HG03520 (cell line): Measurements from ENCODE around the gene SH2D1B.

Source experiments
- ATAC-seq: cut with Tn5 transposase; IDR thresholded peaks from one replicate; pipeline ENCODE4 v1.9.1; 2021; ENCODE audit warnings: mild to moderate bottlenecking, moderate library complexity; ENCODE audit not compliant: unreplicated experiment

The SH2D1B gene

GRCh38 chr1:162383516-162383915 is 28.4 kb downstream of the SH2D1B start:
- ATAC-seq, result no peak

DNA sequence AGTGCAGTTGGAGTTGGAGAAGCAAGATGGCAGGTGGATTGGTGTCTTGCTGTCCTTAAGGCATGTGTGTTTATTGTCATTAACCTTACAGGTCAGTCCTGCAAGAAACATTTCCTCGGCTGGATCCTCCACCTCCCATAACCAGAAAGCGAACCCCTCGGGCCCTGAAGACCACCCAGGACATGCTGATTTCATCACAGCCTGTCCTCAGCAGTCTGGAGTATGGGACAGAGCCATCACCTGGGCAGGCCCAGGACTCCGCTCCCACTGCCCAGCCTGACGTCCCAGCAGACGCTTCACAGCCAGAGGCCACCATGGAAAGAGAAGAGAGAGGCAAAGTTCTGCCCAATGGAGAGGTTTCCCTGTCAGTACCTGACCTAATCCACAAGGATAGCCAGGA is 28.8 kb downstream of the SH2D1B start:
- no peak for ATAC-seq

DNA sequence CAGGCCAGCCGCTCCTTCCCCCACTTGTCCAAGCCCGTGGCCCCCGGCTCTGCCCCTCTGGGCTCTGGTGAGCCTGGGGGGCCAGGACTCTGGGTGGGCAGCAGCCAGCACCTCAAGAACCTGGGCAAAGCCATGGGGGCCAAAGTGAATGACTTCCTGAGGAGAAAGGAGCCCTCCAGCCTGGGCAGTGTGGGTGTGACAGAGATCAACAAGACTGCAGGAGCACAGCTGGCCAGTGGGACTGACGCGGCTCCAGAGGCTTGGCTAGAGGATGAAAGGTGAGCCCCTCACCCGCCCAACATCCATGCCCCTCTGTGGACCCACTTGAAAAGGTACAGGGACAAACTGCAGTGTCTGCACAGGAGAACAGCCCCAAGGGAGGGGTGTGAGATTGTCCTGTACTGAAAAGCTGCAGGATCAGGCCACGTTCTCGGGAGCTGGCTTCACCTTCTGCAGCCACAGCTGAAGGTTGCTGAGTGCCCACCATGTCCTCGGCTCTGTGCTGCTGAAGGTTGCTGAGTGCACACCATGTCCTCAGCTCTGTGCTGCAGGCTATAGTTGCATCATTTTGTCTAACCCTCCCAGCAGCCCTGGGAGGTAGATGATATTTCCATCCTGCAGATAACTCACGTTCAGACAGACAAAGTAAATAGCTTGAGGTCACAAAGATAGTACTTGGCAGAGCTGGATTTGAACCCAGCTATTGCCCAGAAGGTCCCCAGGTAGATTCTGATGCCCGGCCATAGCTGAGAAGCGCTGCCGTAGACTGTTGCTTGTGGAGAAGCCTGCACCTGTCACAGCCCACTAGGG is 29.8 kb downstream of the SH2D1B start:
- no peak for ATAC-seq

DNA sequence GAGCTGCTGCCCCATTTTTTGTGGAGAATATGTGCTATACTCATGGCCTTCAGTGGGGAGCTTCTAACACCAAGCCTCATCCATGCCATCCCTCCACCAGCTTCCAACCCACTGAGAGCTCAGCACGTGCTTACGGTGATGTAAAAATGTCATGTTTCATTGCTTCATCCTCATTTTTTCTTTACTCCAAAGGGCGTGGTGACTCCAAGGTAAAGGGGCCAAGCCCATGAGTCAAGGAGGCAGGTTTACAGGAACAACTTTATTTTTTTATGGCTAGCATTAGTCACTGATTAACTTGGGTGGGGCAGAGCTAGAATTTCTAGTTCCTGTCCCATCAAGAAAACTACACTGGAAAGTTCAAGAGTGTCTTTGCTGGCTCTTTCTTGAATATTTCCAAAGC is 30.6 kb downstream of the SH2D1B start, which contains the start of gene C1orf226:
Gene C1orf226 (plus strand): TSS at position 346 of the 400 bp plus-strand sequence. CDS start 174 bp downstream, outside the sequence.
- ATAC-seq, result no peak

GRCh38 chr1:162380061-162380846 is 31.7 kb downstream of the SH2D1B start:
- ATAC-seq, result no peak

- ATAC-seq, result no peak
Measured at GRCh38 chr1:162376691-162377090, 35.2 kb downstream of the SH2D1B start, which contains the start of gene SPATA46. TSS of gene SPATA46 (minus strand) at chr1:162376854. CDS start at chr1:162376790, 64 bp downstream.

GRCh38 chr1:162375463-162375862 is 36.5 kb downstream of the SH2D1B start:
- ATAC-seq, result no peak

DNA sequence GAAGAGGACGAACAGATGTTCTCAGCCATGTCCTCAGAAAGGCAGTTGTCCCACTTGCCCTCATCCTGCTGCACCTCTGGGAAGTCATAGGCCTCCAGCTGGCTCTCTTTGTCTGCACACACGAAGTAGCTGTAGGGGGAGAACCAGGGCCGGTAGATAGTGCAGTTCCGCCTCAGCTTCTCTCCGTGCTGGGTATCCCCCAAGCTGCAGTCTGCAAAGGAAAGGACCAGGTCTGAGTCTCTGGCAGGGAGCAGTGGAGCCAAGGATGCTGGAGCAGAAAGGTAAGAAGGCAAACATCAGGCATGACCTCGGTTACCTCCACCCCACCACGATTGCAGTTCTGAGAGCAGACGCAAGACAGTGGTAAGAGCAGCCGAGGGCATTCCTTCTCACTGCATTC is 37.5 kb downstream of the SH2D1B start:
- ATAC-seq, result no peak

DNA sequence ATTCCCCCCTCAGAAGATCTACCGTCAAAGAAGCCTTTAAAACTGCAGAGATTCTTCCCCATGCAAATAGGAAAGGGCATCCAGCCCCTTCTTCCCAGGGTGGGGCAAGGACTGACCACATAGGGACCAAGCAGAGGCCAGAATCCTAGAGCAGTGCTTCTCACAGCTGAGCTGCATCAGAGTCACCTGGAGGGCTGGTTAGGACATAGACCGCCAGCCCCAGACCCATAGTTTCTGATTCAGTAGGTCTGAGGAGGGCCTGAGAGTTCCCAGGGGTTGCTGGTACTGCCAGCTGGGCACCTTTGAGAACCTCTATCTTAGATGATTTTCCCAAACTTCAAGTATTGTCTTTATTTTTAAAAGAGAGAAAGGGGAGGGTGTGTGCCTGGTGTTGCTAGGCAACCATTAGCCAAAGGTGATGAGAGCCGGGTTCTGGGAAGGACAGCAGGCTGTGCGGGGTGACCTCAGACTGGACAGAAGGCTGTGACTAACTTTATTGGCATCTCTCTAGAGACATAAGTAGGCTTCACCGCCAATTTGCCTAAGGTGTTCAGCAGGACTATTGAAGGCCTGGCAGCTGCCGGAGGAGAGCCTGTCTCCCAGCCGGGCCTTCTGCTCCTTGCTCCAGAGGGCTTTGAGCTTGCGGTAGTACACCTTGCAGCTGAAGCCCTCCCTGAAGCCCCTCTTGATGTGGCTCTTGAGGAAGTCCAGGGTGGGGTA is 38.2 kb downstream of the SH2D1B start:
- ATAC-seq, result no peak

GRCh38 chr1:162373072-162373427 is 38.9 kb downstream of the SH2D1B start:
- no peak for ATAC-seq

GRCh38 chr1:162372159-162373071 is 39.5 kb downstream of the SH2D1B start:
- ATAC-seq, result no peak

DNA sequence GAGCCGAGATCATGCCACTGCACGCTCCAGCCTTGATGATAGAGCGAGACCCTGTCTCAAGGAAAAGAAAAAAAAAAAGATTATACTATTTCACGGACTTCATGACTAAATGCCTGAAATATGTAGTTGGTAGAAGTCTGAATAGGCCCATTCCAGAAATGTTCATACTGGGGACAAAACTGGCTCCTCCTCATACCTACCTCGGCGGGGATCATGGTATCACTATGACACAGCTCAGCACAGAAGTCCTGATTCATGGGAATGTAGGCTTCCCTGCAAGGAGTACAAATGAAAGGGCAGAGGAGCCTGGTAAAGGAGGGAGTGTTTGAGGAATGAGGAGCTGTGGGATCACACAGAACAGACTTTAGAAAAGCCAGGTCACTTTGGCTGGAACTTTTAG is 40.3 kb downstream of the SH2D1B start:
- no peak for ATAC-seq

- ATAC-seq, result no peak
Measured at GRCh38 chr1:162370721-162371120, 41.2 kb downstream of the SH2D1B start.

DNA sequence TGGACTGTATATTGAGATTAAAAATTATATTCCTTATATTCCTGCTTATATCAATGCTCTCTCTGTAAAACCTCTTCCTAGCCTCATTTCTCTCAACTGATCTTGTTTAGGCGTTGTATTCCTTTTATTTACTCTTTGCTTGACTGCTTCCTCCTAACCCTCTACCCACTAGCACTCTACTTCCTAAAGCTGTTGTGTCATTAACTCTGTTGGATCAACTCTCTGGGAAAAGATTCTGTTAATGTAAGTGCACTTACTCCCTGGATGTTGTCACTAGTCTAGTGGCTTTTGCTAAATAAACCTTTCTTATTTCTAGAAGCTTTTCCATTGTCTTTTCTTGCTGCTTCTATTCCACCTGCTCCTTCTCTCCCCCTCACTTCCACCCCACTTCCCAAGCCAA is 41.8 kb downstream of the SH2D1B start:
- no peak for ATAC-seq

DNA sequence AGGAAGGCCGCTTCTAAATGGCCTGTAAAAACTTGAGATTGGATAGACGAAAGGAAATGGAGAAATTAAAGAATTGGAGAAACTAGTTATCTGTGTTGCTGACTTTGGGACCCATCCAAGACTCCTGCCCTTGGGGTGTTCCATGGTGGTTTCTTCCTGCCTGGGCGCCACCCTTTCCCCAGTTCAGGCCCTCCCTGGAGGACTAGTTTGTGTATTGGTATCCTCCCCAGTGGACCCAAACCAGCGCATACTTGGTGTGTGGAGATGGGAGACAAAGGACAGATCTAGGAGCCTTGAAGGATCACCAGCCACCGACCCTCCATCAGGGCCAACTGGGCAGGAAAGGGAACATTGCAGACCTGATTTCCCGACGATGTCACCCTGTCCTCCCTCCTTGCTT is 42.4 kb downstream of the SH2D1B start:
- no peak for ATAC-seq

- no peak for ATAC-seq
Measured at GRCh38 chr1:162368451-162368850, 43.5 kb downstream of the SH2D1B start.

GRCh38 chr1:162367772-162368171 is 44.2 kb downstream of the SH2D1B start:
- ATAC-seq, result no peak

GRCh38 chr1:162367073-162367472 is 44.9 kb downstream of the SH2D1B start:
- ATAC-seq, result no peak

DNA sequence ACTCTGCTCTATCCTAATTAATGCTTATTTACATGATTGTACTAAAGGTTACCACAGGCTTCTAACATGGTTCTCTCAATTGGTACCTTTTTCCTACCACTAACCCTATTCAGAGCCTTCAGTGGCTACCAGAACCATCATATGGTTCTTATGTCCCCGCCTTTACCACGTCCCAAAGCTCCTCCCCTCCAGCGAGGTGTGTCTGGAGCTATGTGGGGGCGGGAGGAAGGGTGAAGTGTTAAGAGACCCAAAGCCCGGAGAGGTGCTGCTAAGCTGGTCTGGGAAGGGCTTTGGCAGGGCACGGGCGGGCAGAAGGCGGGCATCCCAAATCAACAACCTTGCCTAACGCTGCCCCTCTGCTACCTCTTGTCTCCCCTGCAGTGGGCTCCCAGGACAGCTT is 45.3 kb downstream of the SH2D1B start:
- ATAC-seq, result no peak

GRCh38 chr1:162366149-162366548 is 45.8 kb downstream of the SH2D1B start:
- no peak for ATAC-seq
